Measurements from ENCODE around the gene SELENOO. TPM values are rescaled to one million over a fixed set of nuclear protein-coding genes. Genes with fewer than 3 reads are reported as not detected.

The SELENOO gene
- total and polyA plus RNA-seq, 4 donors = 15.6 to 30.3 (median 24.1) TPM

- no peaks in the 10 kb centered on the region for H3K27me3 ChIP-seq (ENCODE audit: control insufficient read depth in 3 of 3, insufficient read depth in 3 of 3, low read length in 2 of 3)
- ATAC-seq (ENCODE audit: insufficient read depth, low FRiP score) (no peak), DNase-seq (no peak)
- no peaks in the 10 kb centered on the region for H3K9me3 ChIP-seq (ENCODE audit: control insufficient read depth in 4 of 4, insufficient read depth in 3 of 4, low read length in 3 of 4)
- WGBS, 2 donors = 74 to 78% methylated on average over 11 of the region's 11 CpGs
- no peak overlapping the region for H3K4me3 ChIP-seq
- H3K4me1 ChIP-seq (ENCODE audit: control insufficient read depth in 5 of 5, insufficient read depth in 5 of 5, low read length in 5 of 5) = peaks cover 3 to 19% (median 8%) of the 10 kb centered on the region in 5 donors
- H3K27ac ChIP-seq (ENCODE audit: low read depth in 1 of 2, low read length in 1 of 2) = no peak overlapping the region
- peaks cover 0 to 19% (median 14%) of the 10 kb centered on the region in 4 donors for H3K36me3 ChIP-seq (ENCODE audit: control insufficient read depth in 4 of 4, insufficient read depth in 4 of 4, low read length in 4 of 4)
- no peak for TF ChIP-seq CTCF (IDR thresholded peaks at IDR 0.05; ENCODE audit: control extremely low read depth, extremely low read depth)
- no peak overlapping the region for H3K9ac ChIP-seq (ENCODE audit: insufficient read depth in 1 of 2, low read length in 2 of 2)
Measured at GRCh38 chr22:50250249-50250554, 49.4 kb downstream of the SELENOO start.

GRCh38 chr22:50250555-50251476, 50.0 kb downstream of the SELENOO start, which contains the start of gene HDAC10:
HDAC10 (minus strand) TSS chr22:50251265; CDS start chr22:50251032, 233 bp downstream.
- ATAC-seq (ENCODE audit: insufficient read depth, low FRiP score) = peak; percentile 86
- Histone ChIP-seq H3K27ac (ENCODE audit: low read depth in 1 of 2, low read length in 1 of 2) (peak within 1 kb of the TSS in 1 of 2 donors; percentile 79), H3K4me3 (peak within 1 kb of the TSS; percentile 57), H3K4me1 (ENCODE audit: control insufficient read depth in 5 of 5, insufficient read depth in 5 of 5, low read length in 5 of 5) (peaks cover 3 to 15% (median 8%) of the 10 kb centered on the region in 5 donors), H3K9me3 (ENCODE audit: control insufficient read depth in 4 of 4, insufficient read depth in 3 of 4, low read length in 3 of 4) (no peaks in the 10 kb centered on the region), H3K36me3 (ENCODE audit: control insufficient read depth in 4 of 4, insufficient read depth in 4 of 4, low read length in 4 of 4) (peaks cover 0 to 19% (median 14%) of the 10 kb centered on the region in 4 donors), H3K27me3 (ENCODE audit: control insufficient read depth in 3 of 3, insufficient read depth in 3 of 3, low read length in 2 of 3) (no peaks in the 10 kb centered on the region), H3K9ac (ENCODE audit: insufficient read depth in 1 of 2, low read length in 2 of 2) (peak within 1 kb of the TSS in 1 of 2 donors; percentile 32)
- peak; percentile 77 to 88 (median 83) for DNase-seq
- TF ChIP-seq CTCF (IDR thresholded peaks at IDR 0.05; ENCODE audit: control extremely low read depth, extremely low read depth) = no peak
- 1 to 2% methylated on average over 80 to 81 of the region's 81 CpGs for WGBS, 2 donors

- ATAC-seq (ENCODE audit: insufficient read depth, low FRiP score) = no peak
- Histone ChIP-seq H3K9ac (ENCODE audit: insufficient read depth in 1 of 2, low read length in 2 of 2) (no peak overlapping the region), H3K27ac (ENCODE audit: low read depth in 1 of 2, low read length in 1 of 2) (peak overlapping the region in 1 of 2 donors; percentile 5), H3K9me3 (ENCODE audit: control insufficient read depth in 4 of 4, insufficient read depth in 3 of 4, low read length in 3 of 4) (no peaks in the 10 kb centered on the region), H3K4me1 (ENCODE audit: control insufficient read depth in 5 of 5, insufficient read depth in 5 of 5, low read length in 5 of 5) (peaks cover 3 to 13% (median 8%) of the 10 kb centered on the region in 5 donors), H3K36me3 (ENCODE audit: control insufficient read depth in 4 of 4, insufficient read depth in 4 of 4, low read length in 4 of 4) (peaks cover 0 to 13% (median 10%) of the 10 kb centered on the region in 4 donors), H3K4me3 (no peak overlapping the region), H3K27me3 (ENCODE audit: control insufficient read depth in 3 of 3, insufficient read depth in 3 of 3, low read length in 2 of 3) (no peaks in the 10 kb centered on the region)
- TF ChIP-seq CTCF (IDR thresholded peaks at IDR 0.05; ENCODE audit: control extremely low read depth, extremely low read depth) = no peak
- DNase-seq = no peak
- 8 to 9% methylated on average over 36 of the region's 36 CpGs for WGBS, 2 donors
Measured at GRCh38 chr22:50251477-50252081, 50.8 kb downstream of the SELENOO start.

Measured in lung (tissue), 12 donors.